NCI-H1417 (cell line): ENCODE results near the gene TEX101.
"Not testable (repeated sequence)": the region's sequence is repeated elsewhere in the genome, so short reads cannot be mapped to it uniquely, and the experiment has no call there.

ENCODE experiments used
- DNase-seq, 3 experiments: peaks; one replicate each; lab custom pipeline; 2025; lab: John Stamatoyannopoulos, UW

The TEX101 gene, protein sequence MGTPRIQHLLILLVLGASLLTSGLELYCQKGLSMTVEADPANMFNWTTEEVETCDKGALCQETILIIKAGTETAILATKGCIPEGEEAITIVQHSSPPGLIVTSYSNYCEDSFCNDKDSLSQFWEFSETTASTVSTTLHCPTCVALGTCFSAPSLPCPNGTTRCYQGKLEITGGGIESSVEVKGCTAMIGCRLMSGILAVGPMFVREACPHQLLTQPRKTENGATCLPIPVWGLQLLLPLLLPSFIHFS

DNA sequence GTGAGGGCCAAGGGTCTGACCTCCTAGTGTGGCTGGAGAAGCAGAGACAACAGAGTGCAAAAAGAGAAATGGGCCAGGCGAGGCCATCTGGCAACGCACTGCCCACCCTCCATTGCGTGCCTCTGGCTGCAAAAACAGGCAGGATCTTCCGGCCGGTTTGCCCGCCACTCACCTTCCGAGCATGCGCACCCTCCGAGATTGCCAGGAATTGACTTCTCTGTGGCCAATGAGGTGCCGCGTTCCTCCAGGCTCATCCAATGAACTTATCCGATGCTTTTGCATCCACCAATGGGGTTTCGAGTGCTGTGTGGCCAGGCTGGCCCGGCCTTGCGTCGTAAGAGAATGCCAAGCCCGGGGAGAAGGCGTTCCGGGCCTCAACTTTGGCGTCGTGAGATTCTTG lies at the start of gene TEX101:
TEX101 (plus strand) TSS at position 337 of the 400 bp plus-strand sequence. CDS start 1,030 bp downstream, outside the sequence.
- DNase-seq, result no peak

DNA sequence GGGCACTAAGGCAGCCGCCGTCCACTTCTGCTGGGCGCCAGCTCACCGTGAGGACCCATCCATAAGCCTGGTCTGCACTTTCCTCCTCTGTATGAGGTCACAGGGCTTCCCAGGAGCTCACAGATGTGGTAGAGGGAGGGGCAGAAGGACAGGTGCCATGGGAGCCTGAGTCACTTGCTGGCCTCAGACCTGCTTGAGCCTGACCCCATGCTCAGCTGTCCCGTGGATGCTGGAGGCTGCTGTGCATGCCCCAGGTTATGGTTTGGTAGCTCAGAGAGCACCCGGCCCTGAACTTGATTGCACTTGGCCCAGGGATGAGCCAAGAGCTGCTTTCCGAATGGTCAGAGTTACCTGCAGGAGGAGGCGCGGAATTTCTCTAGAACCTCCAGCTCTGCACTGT lies 49.0 kb upstream of the TEX101 start:
- DNase-seq, result not testable (repeated sequence)

DNA sequence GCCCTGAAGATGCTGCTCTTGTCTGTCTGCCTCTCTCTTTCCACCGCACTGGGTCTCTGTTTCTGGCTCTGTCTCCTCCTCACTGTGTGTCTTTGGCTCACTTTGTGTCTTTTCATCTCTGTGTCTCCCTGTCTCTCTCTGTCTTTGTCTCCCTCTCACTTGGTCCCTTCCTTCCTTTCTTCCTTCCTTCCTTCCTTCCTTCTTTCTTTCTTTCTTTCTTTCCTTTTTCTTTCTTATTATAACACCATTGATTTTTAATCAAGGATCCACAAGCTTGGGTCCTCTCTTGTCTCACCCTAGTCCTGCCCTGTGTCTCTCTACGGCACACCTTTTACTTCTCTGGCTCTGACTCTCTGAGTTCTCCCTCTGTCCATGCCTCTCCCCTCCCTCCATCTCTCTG lies 46.9 kb upstream of the TEX101 start:
- DNase-seq, result no peak

DNA sequence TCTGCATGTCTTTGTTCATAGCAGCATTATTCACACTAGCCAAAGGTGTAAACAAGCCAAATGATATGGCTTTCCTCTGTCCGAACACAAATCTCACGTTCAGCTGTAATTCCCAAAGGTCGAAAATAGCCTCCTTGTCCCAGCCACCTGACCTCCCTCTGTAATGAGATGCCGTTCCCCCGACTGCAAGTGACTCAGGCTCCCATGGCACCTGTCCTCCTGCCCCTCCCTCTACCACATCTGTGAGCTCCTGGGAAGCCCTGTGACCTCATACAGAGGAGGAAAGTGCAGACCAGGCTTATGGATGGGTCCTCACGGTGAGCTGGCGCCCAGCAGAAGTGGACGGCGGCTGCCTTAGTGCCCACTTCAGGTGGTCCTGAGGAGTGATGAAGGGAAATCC lies 45.8 kb upstream of the TEX101 start:
- DNase-seq, result not testable (repeated sequence)

DNA sequence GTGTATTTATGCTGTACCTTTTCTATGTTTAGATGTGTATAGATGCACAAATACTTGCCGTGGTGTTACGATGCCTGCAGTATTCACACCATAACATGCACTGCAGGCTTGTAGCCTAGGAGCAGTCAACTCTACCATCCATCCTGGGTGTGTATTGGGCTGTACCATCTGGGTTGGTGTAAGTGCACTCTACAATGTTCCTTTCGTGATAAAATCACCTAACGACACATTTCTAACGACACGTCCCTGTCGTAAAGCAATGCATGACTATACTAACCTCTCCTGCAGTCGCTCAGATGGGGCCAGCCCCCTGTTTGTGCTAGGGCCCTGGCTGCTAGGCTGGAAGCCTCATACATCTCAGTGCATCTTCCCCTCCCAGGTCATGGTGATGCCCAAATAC lies 42.8 kb upstream of the TEX101 start:
- DNase-seq, result no peak

DNA sequence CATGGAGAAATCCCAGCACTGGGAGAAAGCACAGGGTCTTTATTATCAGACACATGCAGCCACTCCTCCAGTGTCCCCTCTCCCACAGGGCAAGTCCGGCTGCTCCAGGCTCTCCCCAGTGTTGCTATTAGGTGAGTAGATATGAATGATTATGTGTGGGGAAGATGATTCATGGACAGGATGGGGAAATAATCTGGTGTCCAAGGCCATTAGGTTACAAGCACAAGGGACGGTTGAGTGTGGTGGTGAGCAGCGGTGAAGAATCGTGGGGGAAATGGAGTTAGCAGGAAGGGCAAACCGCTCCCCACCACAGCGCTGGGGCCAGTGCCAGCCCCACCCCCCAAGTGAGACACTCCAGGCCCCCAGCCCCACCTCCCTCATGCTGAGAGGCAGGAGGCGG lies 42.2 kb upstream of the TEX101 start:
- DNase-seq, result no peak

DNA sequence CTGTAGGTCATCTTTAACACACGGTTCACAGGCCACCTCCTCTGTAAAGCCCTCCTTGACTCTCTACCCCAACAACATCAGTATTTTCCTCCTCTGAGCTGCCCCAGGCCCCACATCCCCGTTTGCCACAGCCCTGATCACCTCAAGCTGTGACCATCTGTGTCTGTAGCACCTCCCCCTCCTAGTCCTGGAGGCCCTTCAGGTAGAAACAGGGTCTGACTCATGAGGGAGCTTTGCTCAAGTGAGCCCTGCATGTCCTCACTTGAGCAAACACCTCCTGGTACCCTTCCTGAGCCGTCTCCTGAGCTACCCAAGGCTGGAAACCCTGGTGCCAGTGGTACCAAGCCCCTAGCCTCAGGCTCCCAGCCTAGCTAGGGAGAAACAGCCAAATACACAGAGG lies 37.1 kb upstream of the TEX101 start:
- not testable (repeated sequence) for DNase-seq

DNA sequence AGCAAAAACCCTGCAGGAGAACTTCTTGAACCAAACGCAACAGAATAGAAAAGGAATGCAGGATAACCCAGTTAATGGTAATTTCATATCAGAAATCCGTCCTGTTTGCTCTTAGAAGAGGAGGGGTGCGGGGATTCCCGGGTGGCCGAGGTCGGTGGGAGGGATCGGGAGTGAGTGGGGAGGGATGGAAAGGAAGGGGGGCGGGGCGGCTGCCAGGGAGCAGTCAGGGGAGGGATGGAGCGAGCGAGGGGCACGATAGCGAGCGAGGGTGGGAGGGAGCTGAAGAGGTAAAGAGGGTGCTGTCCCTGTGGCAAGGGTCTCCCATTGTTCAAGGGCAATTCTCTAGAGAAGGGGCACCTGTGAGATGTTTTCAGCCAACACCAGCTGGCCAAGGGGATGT lies 34.7 kb upstream of the TEX101 start:
- DNase-seq, result no peak

DNA sequence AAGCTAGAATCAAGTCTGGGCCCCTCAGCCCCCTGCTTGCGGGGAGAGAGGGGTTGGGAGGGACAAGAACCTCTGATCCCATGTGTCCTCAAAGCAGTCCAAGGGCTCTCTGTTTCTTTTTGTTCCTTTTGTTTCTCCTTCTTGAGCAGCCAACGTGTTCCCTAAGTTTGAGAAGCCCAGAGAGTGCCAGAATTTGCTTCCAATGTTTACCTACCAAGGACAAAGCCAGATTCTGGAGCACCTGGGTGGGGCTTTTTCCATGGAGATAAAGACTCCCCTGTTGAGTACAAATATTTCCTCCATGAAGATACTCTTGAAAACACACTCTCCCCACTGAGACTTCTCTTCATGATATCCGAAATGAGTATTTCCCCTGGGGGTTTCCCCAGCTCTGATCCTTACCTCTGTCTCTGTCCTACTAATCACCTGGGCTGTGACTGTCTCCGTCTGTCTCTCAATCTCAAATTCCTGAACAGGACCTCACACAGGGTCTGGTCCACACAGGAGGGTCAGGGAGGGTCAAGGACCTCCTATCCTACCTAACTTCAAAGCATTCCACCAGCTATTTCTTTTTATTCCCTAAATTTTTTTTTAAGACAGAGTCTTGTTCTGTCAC lies 33.8 kb upstream of the TEX101 start:
- no peak for DNase-seq

DNA sequence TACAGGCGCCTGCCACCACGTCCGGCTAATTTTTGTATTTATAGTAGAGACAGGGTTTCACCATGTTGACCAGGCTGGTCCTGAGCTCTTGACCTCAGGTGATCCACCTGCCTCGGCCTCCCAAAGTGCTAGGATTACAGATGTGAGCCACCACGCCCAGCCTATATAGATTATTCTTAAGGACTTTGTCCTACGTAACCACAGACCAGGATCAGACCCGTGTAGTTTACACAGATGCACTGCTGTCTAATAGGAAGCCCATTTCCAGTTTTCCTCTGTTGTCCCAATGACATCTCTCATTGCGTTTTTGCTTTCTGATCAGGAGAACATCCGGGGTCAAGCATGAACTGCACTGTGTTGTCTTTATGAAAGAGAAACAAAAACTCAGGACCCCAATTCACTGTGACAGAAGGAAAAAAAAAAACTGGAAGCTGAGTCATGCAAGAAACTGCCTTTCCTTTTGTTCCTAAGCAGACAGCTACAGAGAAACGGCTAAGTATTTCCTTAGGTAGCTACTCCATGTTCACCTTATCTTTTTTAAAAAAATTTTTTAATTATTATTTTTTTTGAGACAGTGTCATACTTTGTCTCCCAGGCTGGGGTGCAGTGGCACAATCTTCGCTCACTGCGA lies 32.0 kb upstream of the TEX101 start:
- not testable (repeated sequence) for DNase-seq

DNA sequence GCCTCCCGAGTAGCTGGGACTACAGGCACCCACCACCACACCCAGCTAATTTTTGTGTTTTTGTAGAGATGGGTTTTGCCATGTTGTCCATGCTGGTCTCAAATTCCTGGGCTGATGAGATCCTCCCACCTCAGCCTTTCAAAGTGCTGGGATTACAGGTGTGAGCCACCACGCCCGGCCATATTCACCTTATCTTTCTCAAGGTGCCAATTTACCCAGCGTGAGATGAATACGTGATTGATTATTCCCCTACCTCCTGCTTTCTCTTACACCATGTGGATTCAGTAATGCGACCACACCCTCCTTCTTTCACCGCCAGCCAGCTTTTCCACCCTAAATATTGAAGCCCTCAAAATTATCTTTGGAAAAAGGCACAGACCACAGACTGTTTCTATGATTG lies 31.4 kb upstream of the TEX101 start:
- peak in 1 of 3 experiments; percentile 13 for DNase-seq

DNA sequence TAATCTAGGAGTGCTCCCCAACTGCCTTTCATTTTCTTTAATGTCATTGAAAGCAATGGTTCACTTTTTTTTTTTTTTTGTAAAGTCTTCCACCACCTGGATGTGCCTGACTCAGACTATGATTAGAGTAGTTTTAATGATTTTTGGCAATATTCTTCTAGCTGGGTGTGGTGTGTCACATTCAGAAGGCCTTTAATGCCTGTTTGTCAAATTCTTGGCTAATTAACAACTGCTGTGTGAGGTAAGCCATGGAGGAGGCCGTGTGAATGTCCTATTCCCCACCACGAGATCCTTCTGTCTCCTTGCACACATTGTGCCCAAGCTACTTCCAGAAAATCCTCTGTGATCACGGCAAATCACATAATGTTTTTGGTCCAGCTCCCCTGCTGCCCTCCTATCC lies 30.9 kb upstream of the TEX101 start:
- DNase-seq, result not testable (repeated sequence)

DNA sequence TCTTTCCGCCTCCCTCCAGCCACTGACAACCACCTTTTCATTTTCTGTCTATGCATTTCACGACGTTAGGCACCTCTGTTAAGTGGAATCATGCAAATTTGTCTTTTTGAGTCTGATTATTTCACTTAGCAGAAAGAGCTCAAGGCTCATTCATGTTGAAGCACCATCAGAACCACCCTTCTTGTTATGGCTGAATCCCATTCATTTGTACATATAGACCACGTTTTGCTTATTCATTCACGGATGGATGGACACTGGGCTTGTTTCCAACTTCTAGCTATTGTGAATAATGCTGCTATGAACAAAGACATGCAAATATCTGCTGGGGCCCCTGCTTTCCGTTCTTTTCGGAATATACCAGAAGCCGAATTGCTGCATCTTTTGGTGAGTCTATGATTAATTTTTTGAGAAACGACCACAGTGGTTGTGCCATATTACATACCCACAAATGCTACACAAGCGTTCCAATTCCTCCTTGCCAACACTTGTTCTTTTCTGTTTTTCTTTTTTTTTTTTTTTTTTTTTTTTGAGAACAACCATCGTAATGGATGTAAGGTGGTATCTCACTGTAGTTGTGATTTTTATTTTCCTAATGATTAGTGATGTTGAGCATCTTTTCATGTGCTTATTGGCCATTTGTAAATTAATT lies 23.7 kb upstream of the TEX101 start:
- peak; percentile 12 to 62 (median 19) for DNase-seq

DNA sequence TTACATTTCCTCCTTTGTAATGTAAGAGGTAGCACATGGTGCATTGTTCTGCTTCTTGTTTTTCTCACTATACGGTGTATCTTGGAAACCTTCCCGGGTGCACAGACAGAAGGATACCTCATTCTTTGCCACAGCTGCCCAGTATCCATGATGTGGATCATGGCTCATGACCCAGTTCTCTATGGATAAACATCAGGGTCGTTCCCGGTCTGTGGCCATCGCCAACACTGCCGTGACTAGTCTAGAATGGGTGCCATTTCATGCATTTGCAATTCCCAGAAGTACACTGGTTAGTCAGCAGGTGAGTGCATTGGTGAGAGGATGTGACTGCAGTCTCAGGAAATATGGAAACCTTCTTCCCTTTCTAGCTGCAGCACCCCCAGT lies 23.1 kb upstream of the TEX101 start:
- not testable (repeated sequence) for DNase-seq

DNA sequence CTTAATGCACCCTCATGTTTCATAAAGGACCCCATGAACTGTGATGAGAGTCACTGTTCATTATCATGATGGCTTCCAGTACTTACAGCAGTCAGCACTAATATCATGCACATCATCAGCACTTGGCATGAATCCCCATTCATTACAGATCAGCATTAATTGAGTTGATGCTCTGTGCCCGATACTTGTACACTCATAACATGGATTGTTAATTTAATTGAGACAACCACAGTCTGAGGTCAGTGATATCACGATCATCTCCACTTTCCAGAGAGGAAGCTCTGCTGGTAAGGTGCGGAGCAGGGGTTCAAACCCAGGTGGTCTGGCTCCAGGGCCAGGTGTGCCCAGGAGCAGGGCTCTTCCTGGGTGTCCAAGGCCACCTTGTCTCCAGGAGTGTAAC lies 21.2 kb upstream of the TEX101 start:
- DNase-seq, result not testable (repeated sequence)

DNA sequence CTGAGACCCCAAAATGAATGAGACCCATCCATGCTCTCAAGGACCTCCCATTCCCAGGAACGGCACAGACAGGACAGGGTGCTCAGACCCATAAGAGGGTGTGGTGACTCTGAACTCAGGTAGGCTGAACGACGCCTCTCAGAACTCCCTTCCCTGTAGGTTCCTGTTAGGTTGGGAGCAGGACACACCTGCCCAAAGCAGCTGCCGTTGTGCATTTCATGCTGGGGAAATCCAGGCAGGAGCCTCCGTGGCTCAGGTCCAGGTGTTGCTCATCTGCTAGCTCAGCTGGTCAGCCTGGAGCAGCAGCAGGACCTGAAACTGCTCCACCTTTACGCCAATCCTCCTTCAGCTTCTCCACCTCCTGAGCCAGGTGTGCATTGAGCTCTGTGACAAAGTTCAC lies 19.1 kb upstream of the TEX101 start:
- no peak for DNase-seq

DNA sequence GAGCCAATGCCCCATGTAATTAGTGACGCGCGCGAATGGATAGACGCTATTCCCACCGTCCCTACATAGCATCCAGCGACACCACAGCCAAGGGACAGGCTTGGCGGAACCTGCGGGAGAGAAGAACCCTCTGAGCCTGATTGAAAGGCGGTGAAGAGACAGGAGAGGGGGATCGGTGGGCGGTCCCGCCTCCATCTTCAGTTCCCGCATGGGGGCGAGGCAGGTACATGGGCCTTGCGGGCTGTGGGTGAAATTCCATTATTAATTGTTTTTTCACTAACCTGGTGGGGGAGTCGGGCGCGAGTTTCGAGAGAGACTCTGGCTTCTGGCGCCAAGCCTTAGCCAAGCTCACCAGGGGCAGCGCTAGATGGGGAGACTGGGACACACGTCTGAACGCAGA lies 8.4 kb upstream of the TEX101 start:
- DNase-seq, result no peak

DNA sequence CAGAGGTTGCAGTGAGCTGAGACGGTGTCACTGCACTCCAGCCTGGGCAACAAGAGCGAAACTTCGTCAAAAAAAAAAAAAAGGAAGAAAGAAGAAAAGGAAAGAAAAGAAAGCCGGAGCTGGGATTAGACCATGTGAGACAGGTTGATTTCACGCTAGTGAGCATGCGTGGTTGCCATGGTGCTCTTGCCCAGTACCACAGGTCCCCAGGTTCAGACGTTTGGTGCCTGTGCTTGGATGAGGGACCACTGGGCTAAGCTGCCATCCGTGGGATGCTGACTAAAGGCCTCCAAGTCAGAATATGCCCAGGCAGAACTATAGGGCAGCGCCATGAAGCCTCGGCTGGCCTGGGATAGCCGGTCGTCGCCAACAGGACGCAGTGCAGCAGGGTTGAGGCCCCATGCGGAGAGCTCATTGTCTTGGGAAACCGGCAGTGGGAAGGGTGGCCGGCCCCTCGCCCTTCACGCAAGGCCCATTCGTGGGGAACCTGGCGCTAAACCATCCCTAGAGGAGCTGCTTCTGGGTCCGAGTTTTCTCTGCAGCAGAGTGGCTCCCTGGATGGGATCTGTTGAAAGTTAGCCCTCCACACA lies 7.2 kb upstream of the TEX101 start:
- DNase-seq, result no peak

DNA sequence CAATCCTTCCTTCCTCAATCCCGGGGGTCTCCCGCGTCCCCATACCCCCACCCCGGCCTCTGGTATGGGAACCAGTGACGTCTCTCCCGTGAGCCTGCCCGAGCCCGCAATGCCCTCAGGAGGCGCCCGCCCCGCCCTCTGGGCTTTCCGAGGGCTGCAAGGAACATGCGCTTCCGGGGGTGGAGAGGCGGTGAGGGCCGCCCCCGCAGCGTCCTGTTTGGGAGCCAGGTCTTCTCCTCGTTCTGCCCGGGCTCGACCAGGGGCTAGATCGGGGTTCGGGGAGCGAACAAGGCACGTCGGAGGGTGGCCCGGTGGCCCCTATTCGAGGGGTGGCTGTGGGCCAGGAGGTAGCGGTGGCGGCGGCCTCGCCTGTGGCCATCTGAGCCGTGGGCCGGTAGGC lies 6.6 kb upstream of the TEX101 start:
- DNase-seq, result no peak

DNA sequence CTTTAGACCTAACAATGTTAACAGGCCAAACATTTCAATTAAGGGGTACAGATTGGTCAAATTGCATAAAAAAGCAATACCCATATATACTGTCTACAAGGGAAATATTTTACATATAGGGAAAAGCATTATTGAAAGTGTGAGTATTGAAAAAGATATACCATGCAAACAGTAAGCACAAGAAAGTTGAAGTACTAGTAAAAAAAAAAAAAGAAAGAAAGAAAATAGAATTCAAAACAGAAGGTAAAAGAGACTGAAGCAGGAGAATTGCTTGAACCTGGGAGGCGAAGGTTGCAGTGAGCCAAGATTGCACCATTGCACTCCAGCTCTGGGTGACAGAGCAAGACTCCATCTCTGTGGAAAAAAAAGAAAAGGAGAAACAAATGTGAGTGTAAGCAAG lies 5.3 kb upstream of the TEX101 start:
- DNase-seq, result no peak

DNA sequence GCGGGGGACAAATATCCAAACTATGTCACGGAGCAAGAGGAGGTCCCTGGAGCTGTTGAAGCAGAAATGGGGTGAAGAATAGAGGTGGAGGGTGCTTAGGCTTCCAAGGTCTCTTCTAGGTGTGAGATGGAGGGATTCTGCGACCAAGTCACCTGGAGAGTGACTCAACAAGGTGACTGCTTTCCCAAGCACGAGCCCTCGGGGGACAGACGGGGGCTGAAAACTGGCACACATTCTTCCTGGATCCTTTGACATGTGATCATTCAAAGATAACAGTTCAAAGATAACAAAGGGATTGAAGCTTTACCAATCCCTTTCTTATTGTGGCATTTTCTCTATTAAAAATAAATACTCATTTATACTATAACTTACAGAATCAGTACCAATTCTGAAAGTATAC lies 2.2 kb upstream of the TEX101 start:
- no peak for DNase-seq

DNA sequence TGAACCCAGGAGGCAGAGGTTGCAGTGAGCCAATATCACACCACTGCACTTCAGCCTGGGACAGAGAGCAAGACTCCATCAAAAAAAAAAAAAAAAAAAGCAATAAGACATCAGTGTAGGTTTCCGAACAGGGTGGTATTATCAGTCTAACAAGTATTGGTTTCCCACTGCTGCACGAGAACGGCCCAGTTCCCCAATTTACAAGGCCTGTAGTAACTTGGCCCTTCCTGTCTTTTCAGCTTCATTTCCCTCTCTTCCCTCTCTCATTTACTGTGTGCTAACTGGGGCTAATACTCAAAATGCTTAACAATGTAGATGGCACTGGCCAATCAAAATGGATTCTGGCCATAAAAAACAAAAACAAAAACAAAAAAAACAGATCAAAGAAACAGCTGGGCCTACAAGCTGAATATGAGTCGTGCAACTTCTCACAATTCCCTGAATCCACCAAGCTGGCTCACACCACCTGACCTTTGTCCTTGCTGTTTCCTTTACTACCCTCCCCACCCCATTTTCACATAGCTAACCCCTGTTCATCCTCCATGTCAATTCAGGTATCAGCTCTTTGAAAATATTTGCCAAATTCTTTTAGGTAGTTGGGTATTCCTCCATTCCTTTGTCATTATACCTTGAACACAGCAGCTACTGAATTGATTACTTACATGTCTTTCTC lies 2.4 kb downstream of the TEX101 start:
- no peak for DNase-seq
